Gastrocnemius medialis (tissue), 4 donors: Measurements from ENCODE around the gene DEFB116. TPM values are rescaled to one million over a fixed set of nuclear protein-coding genes. Genes with fewer than 3 reads are reported as not detected.

ENCODE experiments used
- total RNA-seq, 4 donors: library from RNA; depleted of rRNA; stranded (reverse); fragments of >200 nt; gene quantifications; one replicate each; pipeline versions ENCODE4 v1.1.0 to v1.2.3, GENCODE V29; 2016

The DEFB116 gene
- total RNA-seq, 4 donors from 2014 or later: not detected

Other genes with a start within 250 kb of the DEFB116 start
- not detected for gene DEFB115, start 50.9 kb downstream of the DEFB116 start, total RNA-seq
- gene DEFB118, start 60.0 kb upstream of the DEFB116 start, total RNA-seq: not detected
- not detected for gene DEFB119, start 82.0 kb upstream of the DEFB116 start, total RNA-seq
- not detected for gene DEFB121, start 97.6 kb upstream of the DEFB116 start, total RNA-seq
- not detected for gene DEFB123, start 132.0 kb upstream of the DEFB116 start, total RNA-seq
- gene DEFB124, start 166.5 kb upstream of the DEFB116 start, total RNA-seq: not detected
- 1 to 10 TPM in 3 of 4 donors, under 1 TPM in 1; 0.87 to 7.5 (median 1.2) TPM for gene REM1, start 166.7 kb upstream of the DEFB116 start, total RNA-seq
- gene HM13, start 205.9 kb upstream of the DEFB116 start, total RNA-seq: 10 to 100 TPM; 22.7 to 31.0 (median 26.4) TPM